Measurements from ENCODE around the gene KCNH6.

Gene KCNH6

GRCh38 chr17:63535640-63536039 is 12.5 kb downstream of the KCNH6 start:
- Mint-ChIP-seq H3K9me3 (no peaks in the 10 kb centered on the region), H3K27me3 (ENCODE audit: low read depth, poor library complexity) (peaks cover 49% of the 10 kb centered on the region), H3K4me3 (no peak overlapping the region), H3K4me1 (peaks cover 8% of the 10 kb centered on the region), H3K27ac (no peak overlapping the region), H3K36me3 (ENCODE audit: low read depth) (no peaks in the 10 kb centered on the region)
- TF ChIP-seq CTCF (IDR thresholded peaks at IDR 0.05), result no peak
- no peak for DNase-seq

- Mint-ChIP-seq H3K4me3 (no peak overlapping the region), H3K9me3 (no peaks in the 10 kb centered on the region), H3K27ac (no peak overlapping the region), H3K4me1 (peaks cover 17% of the 10 kb centered on the region), H3K27me3 (ENCODE audit: low read depth, poor library complexity) (peaks cover 54% of the 10 kb centered on the region), H3K36me3 (ENCODE audit: low read depth) (no peaks in the 10 kb centered on the region)
- no peak for TF ChIP-seq CTCF (IDR thresholded peaks at IDR 0.05)
- DNase-seq, result no peak
Measured at GRCh38 chr17:63537001-63537400, 13.8 kb downstream of the KCNH6 start.

GRCh38 chr17:63537991-63538692 is 15.0 kb downstream of the KCNH6 start:
- peaks cover 54% of the 10 kb centered on the region for H3K27me3 Mint-ChIP-seq (ENCODE audit: low read depth, poor library complexity)
- H3K4me3 Mint-ChIP-seq, result no peak overlapping the region
- H3K36me3 Mint-ChIP-seq (ENCODE audit: low read depth), result no peaks in the 10 kb centered on the region
- no peak for TF ChIP-seq CTCF (IDR thresholded peaks at IDR 0.05)
- H3K27ac Mint-ChIP-seq, result no peak overlapping the region
- H3K9me3 Mint-ChIP-seq, result no peaks in the 10 kb centered on the region
- H3K4me1 Mint-ChIP-seq, result peaks cover 19% of the 10 kb centered on the region
- peak; percentile 38 for DNase-seq

- no peaks in the 10 kb centered on the region for H3K36me3 Mint-ChIP-seq (ENCODE audit: low read depth)
- H3K9me3 Mint-ChIP-seq, result no peaks in the 10 kb centered on the region
- no peak for TF ChIP-seq CTCF (IDR thresholded peaks at IDR 0.05)
- no peak overlapping the region for H3K4me3 Mint-ChIP-seq
- no peak for DNase-seq
- peaks cover 19% of the 10 kb centered on the region for H3K4me1 Mint-ChIP-seq
- H3K27me3 Mint-ChIP-seq (ENCODE audit: low read depth, poor library complexity), result peaks cover 54% of the 10 kb centered on the region
- no peak overlapping the region for H3K27ac Mint-ChIP-seq
Measured at GRCh38 chr17:63538693-63539595, 15.8 kb downstream of the KCNH6 start.

- Mint-ChIP-seq H3K9me3 (no peaks in the 10 kb centered on the region), H3K36me3 (ENCODE audit: low read depth) (no peaks in the 10 kb centered on the region), H3K27ac (peak overlapping the region; percentile 76), H3K27me3 (ENCODE audit: low read depth, poor library complexity) (peaks cover 50% of the 10 kb centered on the region), H3K4me1 (peaks cover 19% of the 10 kb centered on the region), H3K4me3 (no peak overlapping the region)
- peak; percentile 27 for DNase-seq
- no peak for TF ChIP-seq CTCF (IDR thresholded peaks at IDR 0.05)
Measured at GRCh38 chr17:63540590-63540989, 17.4 kb downstream of the KCNH6 start.

All from nephron progenitor cell (in vitro differentiated cells).